ENCODE measurements around the gene FAM174A.
"Not testable (repeated sequence)": the region's sequence is repeated elsewhere in the genome, so short reads cannot be mapped to it uniquely, and the experiment has no call there.

The FAM174A gene

GRCh38 chr5:100576217-100576751 lies 41.1 kb downstream of the FAM174A start:
- DNase-seq = no peak

- DNase-seq = no peak
These were observed 42.3 kb downstream of the FAM174A start for GRCh38 chr5:100577506-100577905.

GRCh38 chr5:100584069-100584468 lies 48.9 kb downstream of the FAM174A start:
- DNase-seq = no peak

GRCh38 chr5:100584889-100585288 lies 49.7 kb downstream of the FAM174A start:
- no peak for DNase-seq

- no peak for DNase-seq
These were observed 55.7 kb downstream of the FAM174A start for GRCh38 chr5:100590867-100591266.

- no peak for DNase-seq
These were observed 60.1 kb downstream of the FAM174A start for GRCh38 chr5:100595152-100595811.

- no peak for DNase-seq
These were observed 60.6 kb downstream of the FAM174A start for GRCh38 chr5:100595812-100596173.

- DNase-seq = no peak
These were observed 63.3 kb downstream of the FAM174A start for GRCh38 chr5:100598446-100598845.

- DNase-seq = no peak
These were observed 65.3 kb downstream of the FAM174A start for GRCh38 chr5:100600298-100600994.

- DNase-seq = no peak
These were observed 68.0 kb downstream of the FAM174A start for GRCh38 chr5:100603141-100603540.

- not testable (repeated sequence) for DNase-seq
These were observed 68.8 kb downstream of the FAM174A start for GRCh38 chr5:100604021-100604420.

GRCh38 chr5:100609594-100609993 lies 74.4 kb downstream of the FAM174A start:
- DNase-seq = no peak

- no peak for DNase-seq
These were observed 79.1 kb downstream of the FAM174A start for GRCh38 chr5:100614308-100614707.

- DNase-seq = no peak
These were observed 80.2 kb downstream of the FAM174A start for GRCh38 chr5:100615362-100615761.

- no peak for DNase-seq
These were observed 81.1 kb downstream of the FAM174A start for GRCh38 chr5:100616291-100616690.

- no peak for DNase-seq
These were observed 81.8 kb downstream of the FAM174A start for GRCh38 chr5:100616981-100617380.

GRCh38 chr5:100623719-100624118 lies 88.5 kb downstream of the FAM174A start:
- peak; percentile 6 for DNase-seq

- no peak for DNase-seq
These were observed 99.9 kb downstream of the FAM174A start for GRCh38 chr5:100634937-100635534.
